GM12891 (cell line): ENCODE data around the gene USP44.

ENCODE experiments used
- PAX5 ChIP-seq: IDR thresholded peaks from 2 replicates; pipeline ENCODE4 v1.6.1; 2011; ENCODE audit warnings: low read length, moderate library complexity, mild to moderate bottlenecking; ENCODE audit not compliant: insufficient read depth, severe bottlenecking
- POLR2A ChIP-seq: IDR thresholded peaks from 2 replicates; pipeline ENCODE4 v1.6.1; 2011; ENCODE audit warnings: low read depth, low read length, control low read depth
- POLR2AphosphoS5 ChIP-seq: IDR thresholded peaks from 2 replicates; pipeline ENCODE4 v1.6.1; 2011; ENCODE audit warnings: low read depth, low read length, control low read depth

DNA sequence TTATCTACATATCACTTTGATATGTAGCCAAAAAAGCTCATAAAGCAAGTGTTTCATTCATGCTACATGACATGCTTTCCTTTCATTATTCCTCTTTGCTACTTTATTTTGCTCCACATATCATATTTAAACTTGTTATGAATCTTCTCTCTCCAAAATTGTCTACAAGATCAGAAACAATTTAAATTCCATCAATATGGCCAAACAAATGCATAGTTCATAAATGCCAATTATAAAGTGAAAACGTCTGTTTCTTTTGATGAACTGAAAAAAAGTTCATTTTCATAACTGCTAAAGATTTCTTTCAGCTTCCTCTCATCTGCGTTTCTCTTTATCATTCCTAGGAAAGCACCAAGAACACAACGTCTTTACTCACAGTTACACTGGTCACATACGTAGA is 22.8 kb downstream of the USP44 start:
- TF ChIP-seq POLR2AphosphoS5 (no peak), PAX5 (no peak), POLR2A (no peak)
